GM21526 (cell line): ENCODE data around the gene DIPK1B.
"Not testable (repeated sequence)": the region's sequence is repeated elsewhere in the genome, so short reads cannot be mapped to it uniquely, and the experiment has no call there.

ENCODE experiments used
- ATAC-seq: cut with Tn5 transposase; IDR thresholded peaks from one replicate; pipeline ENCODE4 v1.9.1; 2021; ENCODE audit warnings: moderate library complexity; ENCODE audit not compliant: unreplicated experiment, low FRiP score

DIPK1B gene

DNA sequence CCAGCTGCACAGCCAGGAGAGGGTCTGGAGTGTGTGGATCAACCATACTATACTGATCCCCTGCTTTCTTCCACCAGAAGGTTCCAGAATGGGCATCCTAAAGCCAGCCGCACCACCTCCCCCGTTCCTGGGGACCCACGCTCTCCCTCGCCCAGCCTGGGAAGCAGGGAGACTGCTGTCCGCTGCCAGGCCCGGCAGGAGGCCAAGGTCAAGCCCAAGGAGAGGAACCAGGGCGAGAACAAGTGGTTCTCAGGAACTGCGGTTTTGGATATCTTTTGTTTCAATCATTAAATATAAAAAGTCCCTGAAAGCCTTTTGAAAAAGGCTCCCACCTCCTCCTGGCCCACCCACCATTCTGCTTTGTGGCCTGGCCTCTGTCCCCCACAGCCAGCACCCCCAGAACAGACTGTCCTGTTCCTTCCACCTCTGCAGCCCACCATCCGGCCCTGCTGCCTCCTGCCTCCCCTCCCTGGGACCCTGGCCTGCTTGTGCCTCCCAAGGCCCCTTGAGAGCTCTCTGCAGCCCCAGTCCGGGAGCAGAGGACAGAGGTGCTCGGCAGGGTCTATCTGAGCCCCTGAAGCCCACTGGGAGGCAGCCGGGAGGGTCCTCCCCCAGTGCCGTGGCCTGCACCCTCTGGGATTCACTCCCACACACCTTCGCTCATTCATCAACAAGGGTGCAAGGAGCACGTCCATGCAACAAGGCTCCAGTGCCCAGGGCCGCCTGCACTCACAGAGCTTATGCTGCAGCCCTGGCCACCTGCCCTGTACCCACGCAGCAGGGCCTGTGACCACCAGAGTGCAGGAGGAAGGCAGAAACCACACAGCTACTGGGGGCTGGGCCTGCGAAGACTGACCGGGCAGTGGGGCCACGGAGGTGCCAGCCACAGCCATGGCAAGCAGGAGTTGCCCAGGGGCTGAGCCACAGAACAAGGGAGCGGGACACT lies 36.6 kb downstream of the DIPK1B start:
- ATAC-seq: no peak

DNA sequence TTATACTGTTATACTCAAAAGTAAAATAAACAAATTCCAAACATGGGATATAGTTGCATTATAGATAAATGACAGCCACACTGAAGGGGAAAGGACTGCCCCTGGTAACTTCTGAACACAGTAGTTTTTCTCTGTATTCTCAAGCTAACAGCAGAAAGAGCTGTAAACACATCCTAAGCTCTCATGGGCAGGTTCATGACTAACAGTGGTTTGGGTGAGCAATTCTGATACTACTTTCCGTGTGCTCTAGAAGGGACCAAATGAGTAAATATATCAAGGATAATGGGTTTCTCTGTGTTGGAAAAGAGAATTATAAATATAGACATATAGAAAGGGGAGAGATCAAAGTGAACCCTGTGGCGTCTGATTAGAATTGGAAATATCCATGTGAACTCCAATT lies 38.2 kb downstream of the DIPK1B start:
- no peak for ATAC-seq

GRCh38 chr9:136751244-136751643 lies 38.9 kb downstream of the DIPK1B start:
- ATAC-seq: no peak

- ATAC-seq: no peak
Observed at GRCh38 chr9:136751814-136752213, 39.4 kb downstream of the DIPK1B start.

- no peak for ATAC-seq
Observed at GRCh38 chr9:136753371-136754058, 41.1 kb downstream of the DIPK1B start.

DNA sequence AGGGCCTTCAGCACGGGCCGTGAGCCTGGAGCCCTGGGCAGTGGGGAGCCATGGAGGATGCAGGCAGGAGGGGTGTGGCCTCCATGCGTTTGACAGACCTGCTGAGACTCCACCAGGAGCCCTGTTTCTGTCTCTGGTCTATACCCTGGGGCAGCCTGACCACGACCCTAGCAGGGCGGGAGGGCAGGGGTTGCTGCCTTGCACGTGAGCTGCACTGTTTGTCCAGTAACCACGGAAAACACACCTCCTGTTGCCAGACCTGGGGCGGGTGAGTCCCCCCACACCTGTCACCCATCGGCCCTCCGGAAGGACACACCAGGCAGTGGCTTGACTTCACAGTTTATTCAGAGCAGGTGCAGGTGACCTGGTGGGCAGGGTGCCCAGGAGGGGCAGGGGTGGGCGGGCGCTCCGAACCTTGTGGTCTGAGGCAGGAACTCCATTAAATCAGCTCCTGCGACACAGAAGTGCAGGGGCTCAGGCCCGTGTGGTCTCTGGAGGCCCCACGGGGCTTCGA lies 41.7 kb downstream of the DIPK1B start:
- ATAC-seq: no peak

- ATAC-seq: no peak
Observed at GRCh38 chr9:136754626-136755301, 42.4 kb downstream of the DIPK1B start.

DNA sequence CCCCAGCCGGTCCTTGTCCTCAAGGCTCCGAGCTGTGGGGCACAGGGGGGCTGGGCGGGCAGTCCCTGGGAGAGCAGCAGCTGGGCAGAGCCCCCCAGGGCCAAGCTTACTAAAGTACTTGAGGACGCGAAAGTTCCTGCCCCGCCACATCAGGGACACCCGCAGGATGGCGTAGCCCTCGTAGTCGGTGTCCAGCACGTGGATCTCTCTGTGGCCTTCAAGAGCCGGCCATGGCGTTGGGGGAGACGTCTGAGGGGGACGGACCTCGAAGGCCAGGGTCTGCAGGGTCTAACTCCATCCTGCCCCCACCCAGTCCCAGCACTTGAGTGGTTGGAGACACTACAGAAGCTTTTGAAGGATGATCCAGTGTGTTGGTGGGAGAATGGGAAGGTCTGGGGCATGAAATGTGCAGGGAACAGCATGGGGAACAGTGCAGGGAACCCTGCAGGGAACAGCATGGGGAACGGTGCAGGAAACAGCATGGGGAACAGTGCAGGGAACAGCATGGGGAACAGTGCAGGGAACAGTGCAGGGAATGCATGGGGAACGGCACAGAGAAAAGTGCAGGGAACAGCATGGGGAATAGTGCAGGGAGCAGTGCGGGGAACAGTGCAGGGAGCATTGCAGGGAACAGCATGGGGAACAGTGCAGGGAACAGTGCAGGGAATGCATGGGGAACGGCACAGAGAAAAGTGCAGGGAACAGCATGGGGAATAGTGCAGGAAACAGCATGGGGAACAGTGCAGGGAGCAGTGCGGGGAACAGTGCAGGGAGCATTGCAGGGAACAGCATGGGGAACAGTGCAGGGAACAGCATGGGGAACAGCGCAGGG lies 43.1 kb downstream of the DIPK1B start:
- not testable (repeated sequence) for ATAC-seq

DNA sequence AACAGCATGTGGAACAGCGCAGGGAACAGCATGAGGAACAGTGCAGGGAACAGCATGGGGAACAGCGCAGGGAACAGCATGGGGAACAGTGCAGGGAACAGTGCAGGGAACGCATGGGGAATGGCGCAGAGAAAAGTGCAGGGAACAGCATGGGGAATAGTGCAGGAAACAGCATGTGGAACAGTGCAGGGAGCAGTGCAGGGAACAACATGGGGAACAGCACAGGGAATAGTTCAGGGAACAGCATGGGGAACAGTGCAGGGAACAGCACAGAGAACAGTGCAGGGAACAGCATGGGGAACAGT lies 43.7 kb downstream of the DIPK1B start:
- ATAC-seq: no peak

- no peak for ATAC-seq
Observed at GRCh38 chr9:136756836-136757235, 44.5 kb downstream of the DIPK1B start.

DNA sequence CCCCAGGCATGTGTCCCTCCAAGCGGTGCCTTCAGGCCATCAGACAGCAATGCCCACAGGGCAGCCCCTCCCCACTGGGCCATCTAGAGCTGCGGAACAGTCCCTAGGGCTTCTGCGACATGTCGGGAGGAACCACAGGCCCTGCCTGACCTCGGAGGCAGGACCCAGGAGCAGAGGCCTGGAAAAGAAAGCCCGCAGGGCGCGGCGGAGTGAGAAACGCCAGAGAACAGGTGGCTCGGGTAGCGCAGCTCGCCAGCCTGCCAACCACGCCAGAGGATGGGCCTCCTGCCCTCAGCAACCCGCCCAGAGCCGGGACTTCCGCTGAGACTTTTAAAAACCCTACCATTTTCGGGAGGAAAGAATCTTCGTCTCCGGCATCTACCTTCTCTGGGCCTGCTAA lies 45.0 kb downstream of the DIPK1B start:
- ATAC-seq: no peak

GRCh38 chr9:136757751-136758140 lies 45.4 kb downstream of the DIPK1B start:
- ATAC-seq: no peak

GRCh38 chr9:136759001-136759400 lies 46.6 kb downstream of the DIPK1B start:
- ATAC-seq: no peak

DNA sequence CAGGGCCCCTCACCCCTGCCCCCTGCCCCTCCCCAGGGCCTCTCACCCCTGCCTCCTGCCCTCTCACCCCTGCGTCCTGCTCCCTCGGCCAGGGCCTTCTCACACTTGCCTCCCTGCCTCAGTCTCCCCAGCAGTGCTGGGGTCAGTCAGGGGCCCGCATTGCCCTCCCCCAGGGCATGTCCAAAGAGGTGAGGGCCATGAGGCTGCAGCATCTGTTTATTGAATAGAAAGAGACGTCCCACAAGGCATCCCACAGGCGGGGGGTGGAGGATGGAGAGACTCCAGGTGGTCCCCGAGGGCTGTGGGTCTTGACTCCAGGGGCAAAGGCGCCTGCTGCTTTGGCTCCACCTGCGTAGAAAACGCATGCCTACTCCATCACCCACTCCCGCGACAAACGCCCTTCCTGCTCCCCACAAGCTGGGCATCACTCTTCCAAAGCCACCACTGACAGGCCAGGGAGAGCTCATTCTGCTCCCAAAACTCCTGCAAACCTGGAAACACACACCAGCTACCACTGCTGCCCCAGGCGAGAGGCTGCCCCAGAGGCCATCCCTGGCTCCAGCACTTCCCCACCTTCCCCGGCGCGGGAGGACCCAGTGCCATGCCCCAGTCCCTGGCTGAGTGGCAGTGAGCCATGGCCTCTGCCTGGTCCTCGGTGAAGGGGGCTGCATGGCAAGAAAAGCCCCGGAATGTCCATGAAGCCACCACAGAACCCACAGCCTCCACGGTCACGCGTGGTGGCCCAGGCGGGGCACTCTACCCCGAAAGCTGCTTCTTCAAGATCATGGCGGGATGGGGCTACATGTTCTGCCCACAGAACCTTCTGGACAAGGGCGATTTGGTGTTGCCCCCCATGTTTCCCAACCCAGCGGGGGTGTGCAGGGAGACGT lies 47.3 kb downstream of the DIPK1B start:
- ATAC-seq: no peak

GRCh38 chr9:136760424-136760823 lies 48.1 kb downstream of the DIPK1B start:
- no peak for ATAC-seq

DNA sequence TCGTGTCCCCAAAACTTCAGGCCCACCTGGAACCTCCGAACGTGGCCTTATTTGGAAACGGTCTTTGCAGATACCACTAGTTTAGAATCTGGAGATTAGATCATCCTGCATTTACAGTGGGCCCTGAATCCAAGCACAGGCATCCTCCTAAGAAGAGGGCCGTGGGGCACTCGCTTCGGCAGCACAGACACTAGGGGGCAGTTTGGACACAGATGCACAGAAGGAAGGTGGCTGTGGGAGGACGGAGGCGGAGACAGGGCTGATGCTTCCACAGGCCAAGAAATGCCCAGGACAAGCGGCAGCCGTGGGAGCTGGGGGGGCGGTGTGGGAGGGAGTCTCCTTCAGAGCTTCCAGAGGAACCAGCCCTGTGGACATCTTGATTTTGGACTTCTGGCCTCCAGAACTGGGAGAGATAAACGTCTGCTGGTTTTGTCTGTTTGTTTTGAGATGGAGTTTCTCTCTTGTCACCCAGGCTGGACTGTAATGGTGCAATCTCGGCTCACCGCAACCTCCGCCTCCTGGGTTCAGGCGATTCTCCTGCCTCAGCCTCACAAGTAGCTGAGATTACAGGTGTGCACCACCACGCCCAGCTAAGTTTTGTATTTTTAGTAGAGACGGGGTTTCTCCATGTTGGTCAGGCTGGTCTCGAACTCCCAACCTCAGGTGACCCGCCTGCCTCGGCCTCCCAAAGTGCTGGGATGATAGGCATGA lies 48.6 kb downstream of the DIPK1B start:
- not testable (repeated sequence) for ATAC-seq

- no peak for ATAC-seq
Observed at GRCh38 chr9:136761545-136761981, 49.2 kb downstream of the DIPK1B start.

GRCh38 chr9:136762221-136762691 lies 49.9 kb downstream of the DIPK1B start:
- no peak for ATAC-seq
